Endometrium (tissue), 2 donors: Measurements from ENCODE around the gene SMCO4.
"Not testable (repeated sequence)": the region's sequence is repeated elsewhere in the genome, so short reads cannot be mapped to it uniquely, and the experiment has no call there.

ENCODE experiments used
- FAIRE-seq: peaks from 2 replicates; lab custom pipeline; 2012; peaks lifted over from hg19 to GRCh38; lab: Jason Lieb, UNC
- donor health status: control.
- donor health status: control.

SMCO4 gene

GRCh38 chr11:93560199-93560932, 17.2 kb upstream of the SMCO4 start:
- FAIRE-seq: no peak

- no peak for FAIRE-seq
These were observed 16.5 kb upstream of the SMCO4 start for GRCh38 chr11:93559681-93560080.

- no peak for FAIRE-seq
These were observed 9.7 kb upstream of the SMCO4 start for GRCh38 chr11:93552874-93553273.

GRCh38 chr11:93549976-93550375, 6.8 kb upstream of the SMCO4 start:
- no peak for FAIRE-seq

- FAIRE-seq: no peak
These were observed 5.6 kb upstream of the SMCO4 start for GRCh38 chr11:93548679-93549319.

GRCh38 chr11:93547773-93548172, 4.6 kb upstream of the SMCO4 start:
- FAIRE-seq: no peak

- FAIRE-seq: no peak
These were observed 3.8 kb upstream of the SMCO4 start for GRCh38 chr11:93547028-93547427.

- FAIRE-seq: no peak
These were observed 2.4 kb upstream of the SMCO4 start for GRCh38 chr11:93545566-93545965.

- FAIRE-seq: no peak
These were observed 371 bp downstream of the SMCO4 start for GRCh38 chr11:93542811-93543229.

GRCh38 chr11:93541884-93542810, 1.0 kb downstream of the SMCO4 start:
- FAIRE-seq: no peak

- no peak for FAIRE-seq
These were observed 2.2 kb downstream of the SMCO4 start for GRCh38 chr11:93540896-93541553.

- no peak for FAIRE-seq
These were observed 2.9 kb downstream of the SMCO4 start for GRCh38 chr11:93540337-93540736.

- FAIRE-seq: no peak
These were observed 5.4 kb downstream of the SMCO4 start for GRCh38 chr11:93537767-93538261.

GRCh38 chr11:93537049-93537448, 6.1 kb downstream of the SMCO4 start:
- no peak for FAIRE-seq

- no peak for FAIRE-seq
These were observed 6.9 kb downstream of the SMCO4 start for GRCh38 chr11:93536101-93536861.

GRCh38 chr11:93535578-93535977, 7.6 kb downstream of the SMCO4 start:
- FAIRE-seq: not testable (repeated sequence)

- no peak for FAIRE-seq
These were observed 10.4 kb downstream of the SMCO4 start for GRCh38 chr11:93532806-93533205.

GRCh38 chr11:93532281-93532789, 10.9 kb downstream of the SMCO4 start:
- no peak for FAIRE-seq

- no peak for FAIRE-seq
These were observed 12.7 kb downstream of the SMCO4 start for GRCh38 chr11:93530468-93530826.

- FAIRE-seq: no peak
These were observed 13.3 kb downstream of the SMCO4 start for GRCh38 chr11:93529707-93530467.
